DMS114 treated with DMSO at 0.1 percent for 48 hours (cell line): ENCODE results near the gene GAS2.

ENCODE experiments used
- DNase-seq: peaks from one replicate; lab custom pipeline; 2025; ENCODE audit not compliant: unreplicated experiment; lab: John Stamatoyannopoulos, UW

Gene GAS2

DNA sequence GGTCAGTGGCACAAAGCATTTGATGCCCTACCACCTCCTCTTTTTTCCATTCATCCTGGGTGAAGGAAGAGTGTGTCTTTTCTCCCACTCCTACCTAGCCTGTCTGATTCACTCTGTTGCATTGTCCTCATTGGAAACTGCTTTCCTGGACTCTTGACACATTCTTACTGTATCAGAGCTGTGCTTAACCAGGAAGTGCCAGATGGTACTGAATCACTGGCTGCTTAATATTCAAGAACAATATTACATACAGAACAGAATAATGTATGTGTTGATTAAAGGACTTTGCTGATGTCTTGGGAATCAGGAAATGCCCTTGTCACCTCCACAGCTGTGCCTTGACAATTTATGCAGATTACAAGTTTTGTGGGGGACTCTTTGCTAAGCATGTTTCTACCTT, 118.8 kb downstream of the GAS2 start:
- DNase-seq: no peak

DNA sequence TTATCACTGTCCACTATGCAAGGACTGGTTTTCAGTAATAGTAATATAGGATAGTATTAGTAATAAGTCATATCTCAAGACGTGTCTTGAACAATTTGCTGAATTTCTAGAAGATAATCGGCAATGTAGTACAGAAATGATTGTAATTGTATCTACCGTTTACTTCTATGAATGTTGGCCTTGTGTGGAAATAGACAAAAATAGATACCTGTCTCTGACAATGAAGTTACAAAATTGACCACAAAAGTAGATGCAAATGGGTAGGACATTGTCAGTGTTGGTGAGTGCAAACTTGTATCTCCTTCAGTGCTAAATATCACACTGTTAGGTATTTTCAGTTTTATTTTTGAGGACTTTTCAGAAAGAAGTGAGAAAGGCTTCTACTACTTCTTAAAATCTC, 120.1 kb downstream of the GAS2 start:
- no peak for DNase-seq

GRCh38 chr11:22787055-22787454, 120.6 kb downstream of the GAS2 start:
- no peak for DNase-seq

GRCh38 chr11:22787551-22788162, 121.2 kb downstream of the GAS2 start:
- peak; percentile 8 for DNase-seq

- no peak for DNase-seq
These were observed 126.1 kb downstream of the GAS2 start for GRCh38 chr11:22792497-22792896.

- DNase-seq: no peak
These were observed 129.5 kb downstream of the GAS2 start for GRCh38 chr11:22795914-22796313.

GRCh38 chr11:22797047-22797446, 130.6 kb downstream of the GAS2 start:
- no peak for DNase-seq

DNA sequence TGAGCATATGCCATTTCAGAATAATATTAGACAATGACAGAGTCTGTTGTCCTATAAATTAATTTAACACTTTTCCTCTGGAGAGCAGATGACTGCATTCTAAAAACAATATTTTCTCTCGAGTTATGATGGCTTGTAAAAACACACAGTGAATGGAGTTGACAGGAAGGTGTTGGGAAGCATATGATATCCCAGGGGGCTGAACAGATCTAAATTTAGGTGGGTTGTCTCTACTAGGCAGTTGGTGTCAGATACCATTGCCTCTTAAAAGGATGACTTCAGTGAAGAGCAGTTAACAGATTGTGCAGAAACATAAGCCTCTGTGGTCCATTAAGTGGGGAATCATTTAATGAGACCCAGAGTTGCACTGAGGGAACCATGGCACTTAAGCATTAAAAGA, 132.5 kb downstream of the GAS2 start:
- no peak for DNase-seq

DNA sequence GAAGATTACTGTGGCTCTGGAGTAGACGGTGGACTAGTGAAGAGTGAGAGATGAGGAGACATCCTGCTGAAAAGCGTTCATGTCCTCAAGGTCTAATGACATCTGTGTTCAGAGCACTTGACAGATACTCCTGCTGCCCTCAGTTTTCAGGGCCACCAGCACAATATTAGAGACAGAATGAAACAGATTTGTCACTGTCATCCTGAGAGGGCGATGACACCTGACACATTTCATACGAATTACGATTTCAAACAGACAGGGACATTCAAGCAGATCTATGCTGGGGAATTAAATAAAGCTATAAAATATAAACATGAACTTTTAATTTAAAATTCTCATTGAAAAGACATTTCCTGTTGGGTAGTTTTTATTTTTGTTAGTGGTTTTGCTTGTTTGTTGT, 134.1 kb downstream of the GAS2 start:
- DNase-seq: no peak

GRCh38 chr11:22802861-22803260, 136.4 kb downstream of the GAS2 start:
- DNase-seq: no peak

DNA sequence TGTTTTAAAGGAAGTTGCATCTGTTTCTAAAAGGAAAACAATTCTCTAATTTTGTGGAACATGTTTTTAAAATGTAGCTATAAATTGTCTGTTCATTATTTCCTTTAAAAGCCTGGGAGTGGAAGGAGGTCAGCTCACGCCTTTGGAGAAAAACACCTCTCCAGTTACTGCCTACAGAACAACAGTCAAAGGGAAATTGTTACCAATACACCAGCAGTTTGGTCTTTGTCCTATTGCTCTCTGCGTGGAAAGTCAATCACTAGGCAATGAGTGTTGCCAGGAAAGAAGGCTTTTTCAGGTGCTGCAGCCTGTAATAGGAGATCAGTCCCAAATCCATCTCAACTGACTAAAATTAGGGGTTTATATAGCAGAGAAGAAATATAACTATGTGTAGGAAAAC, 141.0 kb downstream of the GAS2 start:
- DNase-seq: no peak

DNA sequence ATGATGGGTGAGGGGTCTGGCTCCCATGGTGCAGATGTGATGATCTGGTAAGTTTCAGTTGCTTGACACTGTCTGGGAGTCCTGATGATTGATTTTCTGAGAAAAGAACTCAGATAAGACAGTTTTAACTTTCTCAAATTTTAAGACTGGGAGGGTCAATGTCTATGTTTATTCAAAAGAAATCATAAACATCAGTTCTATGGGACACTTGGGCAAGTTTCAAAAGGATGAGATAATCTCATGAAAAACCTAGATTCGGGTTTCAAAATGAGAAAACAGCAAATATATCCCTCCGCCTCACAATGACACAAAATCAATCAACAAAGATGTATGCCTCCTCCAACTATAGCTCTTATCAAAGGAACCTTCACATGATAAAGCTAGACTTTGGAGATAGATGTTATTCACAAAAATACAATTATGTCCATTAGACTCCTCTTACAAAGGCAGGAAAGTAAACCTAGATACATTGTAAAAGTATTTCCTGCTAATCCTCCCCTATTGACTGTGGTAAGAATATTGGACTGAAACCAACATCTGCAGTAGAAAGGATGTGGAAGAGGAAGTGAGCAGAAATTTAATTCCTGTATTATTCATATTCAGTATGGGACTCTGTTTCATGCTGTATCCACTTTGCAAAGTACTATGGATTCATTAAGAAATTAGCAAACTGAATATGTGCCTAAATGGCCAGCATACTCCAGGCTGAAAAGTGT, 141.6 kb downstream of the GAS2 start:
- DNase-seq: no peak

DNA sequence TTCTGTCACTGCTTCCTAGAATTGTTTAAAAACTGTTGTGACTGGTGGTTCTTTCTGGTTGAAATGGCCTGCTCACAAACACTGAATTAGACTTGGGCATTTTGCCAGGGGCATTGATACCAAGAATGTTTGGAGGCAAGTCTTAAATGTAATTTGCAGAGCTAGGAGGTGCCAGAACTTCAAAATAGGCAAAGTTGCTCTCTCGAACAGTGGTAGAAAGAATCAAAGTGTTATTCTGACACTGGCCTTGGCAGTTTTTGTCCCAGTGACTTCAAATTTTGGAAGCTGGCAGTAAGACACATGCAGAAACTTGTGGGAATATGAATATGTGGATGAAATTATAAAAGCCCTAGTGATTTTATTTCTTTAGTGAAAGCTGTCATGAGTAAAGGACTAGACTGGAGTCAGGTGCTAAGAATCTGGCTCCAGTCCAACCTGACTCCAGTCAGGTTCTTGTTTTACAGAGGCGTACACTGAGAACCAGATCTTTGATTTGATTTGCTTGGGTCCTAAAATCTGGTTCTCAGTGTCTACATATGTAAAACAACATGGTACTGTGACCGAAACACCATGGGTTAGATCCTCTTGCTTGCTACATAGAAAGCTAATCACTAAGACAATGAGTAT, 142.3 kb downstream of the GAS2 start:
- no peak for DNase-seq

- no peak for DNase-seq
These were observed 143.5 kb downstream of the GAS2 start for GRCh38 chr11:22809893-22810292.

- DNase-seq: no peak
These were observed 155.8 kb downstream of the GAS2 start for GRCh38 chr11:22822203-22822602.

DNA sequence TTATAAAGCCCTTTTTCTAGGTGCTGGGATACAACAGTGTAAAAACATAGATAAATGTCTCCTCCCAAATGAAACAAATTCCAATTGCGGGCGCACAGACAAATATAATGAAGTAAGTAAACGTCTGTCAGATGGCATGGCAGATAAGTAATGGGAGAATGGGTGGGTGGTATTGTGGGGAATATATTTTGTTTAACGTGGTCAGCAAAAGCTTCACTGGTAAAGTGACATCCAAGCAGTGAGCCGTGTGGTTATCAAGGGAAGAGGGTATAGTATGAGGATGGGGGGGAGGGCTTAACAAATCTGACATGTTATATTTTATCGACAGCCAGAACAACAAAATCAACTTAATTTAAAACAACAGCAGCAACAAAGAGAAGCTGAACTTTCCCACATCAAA, 162.0 kb downstream of the GAS2 start:
- no peak for DNase-seq

DNA sequence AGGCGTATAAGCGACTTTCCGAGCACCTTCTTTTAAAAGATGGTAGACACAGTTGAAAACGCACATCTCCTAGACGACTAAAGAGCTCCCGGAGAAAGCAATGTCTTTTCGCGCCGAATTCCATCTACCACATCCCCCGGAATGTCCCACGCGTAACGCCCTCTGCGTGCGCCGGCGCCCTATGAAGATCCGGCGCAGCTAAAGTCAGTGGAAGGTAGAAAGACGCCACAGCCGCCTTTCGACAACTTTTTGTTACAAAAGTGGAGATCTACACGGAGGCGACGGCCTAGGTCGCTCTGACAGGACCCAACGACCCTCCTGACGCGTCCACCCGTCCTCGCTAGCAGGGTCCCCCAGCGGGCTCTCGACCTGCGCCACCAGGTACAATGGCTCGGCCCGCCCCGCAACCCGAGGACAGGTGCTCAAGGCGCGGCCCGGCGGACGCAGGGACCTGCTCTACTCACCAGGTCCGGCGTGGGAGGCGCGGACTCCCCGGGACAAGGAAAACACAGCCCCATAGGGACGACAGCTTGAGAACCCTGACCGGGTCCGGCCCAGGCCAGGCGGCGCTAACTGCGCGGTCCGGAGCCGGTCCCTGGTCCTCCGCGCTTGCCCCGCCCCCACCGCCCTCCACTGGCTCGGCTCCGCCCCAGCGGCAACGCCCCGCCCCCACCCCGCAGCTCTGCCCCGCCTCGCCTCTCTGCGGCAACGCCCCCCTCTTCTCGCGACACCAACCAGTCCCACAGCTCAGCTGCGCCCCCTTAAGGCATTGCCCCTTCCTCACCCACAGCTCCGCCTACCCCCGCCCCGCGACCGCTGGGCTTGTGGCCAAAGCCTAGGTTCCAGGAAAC, 163.0 kb downstream of the GAS2 start, which contains the start of gene SVIP:
SVIP (minus strand) TSS at position 571 of the 851 bp plus-strand sequence; CDS start at position 518, 53 bp downstream.
- DNase-seq: no peak

DNA sequence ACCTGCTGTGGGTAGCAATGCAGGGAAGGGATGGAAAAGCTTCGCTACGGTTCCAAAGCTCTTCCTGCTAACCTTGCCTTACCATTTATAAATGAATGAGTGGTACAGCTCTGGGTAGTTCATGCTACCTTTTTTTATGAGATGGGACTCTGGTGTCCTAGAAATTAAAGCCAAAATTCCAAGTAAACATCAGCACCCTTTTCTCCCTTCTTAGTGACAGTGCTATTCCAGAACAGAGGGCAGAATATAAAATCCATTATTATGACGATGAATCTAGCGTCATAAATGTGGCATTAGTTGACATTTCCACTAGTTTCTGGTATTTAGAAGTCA, 163.6 kb downstream of the GAS2 start:
- no peak for DNase-seq

DNA sequence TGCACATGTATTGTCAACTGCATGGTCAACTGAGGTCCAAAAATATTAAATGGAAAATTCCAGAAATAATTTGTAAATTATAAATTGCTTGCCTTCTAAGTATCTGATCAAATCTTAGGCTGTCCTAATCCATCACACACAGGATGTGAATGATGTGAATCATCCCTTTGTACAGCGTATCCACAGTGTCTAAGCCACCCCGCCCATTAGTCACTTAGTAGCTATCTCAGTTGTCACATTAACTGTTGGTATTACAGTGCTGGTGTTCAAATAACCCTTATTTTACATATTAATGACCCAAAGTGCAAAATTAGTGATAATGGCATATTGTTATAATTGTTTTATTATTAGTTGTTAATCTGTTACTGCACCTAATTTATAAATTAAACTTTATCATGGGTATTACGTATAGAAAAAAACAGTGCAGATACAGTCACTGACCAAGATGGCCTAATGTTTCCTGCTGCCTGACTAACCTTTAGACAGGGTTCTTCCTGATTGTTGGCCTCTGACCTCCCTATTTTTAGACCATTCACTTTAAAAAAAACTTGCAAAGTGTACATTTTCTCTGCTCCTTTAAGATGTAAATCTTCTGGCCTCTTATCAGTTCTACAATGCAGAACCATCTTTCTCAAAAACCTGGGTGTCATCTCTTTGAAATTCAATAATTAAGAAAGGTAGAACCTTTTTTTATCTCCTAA, 166.1 kb downstream of the GAS2 start:
- DNase-seq: no peak

DNA sequence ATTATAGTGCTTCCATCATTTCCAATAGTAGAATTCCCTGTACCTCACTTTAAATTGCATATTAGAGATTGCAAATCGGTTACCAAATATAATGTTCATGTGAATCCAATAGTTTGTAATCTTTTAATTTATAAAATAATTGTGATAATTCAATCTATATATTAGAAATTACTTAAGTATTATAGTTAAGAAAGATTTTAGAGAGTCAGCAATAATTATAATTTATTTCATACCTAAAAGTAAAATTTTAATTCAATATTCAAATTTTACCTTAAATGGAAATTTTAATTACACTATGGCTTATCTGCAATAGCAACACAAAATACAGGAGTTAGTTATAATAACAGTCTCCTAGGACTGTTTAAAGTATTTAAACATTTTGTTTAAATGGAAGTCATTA, 180.3 kb downstream of the GAS2 start:
- no peak for DNase-seq

- no peak for DNase-seq
These were observed 185.1 kb downstream of the GAS2 start for GRCh38 chr11:22851477-22851876.
